ENCODE data around the gene KIFC1. TPM values are rescaled to one million over a fixed set of nuclear protein-coding genes. Genes with fewer than 3 reads are reported as not detected.
A peak's percentile ranks its signal among the peaks of the same experiment; 100 is the strongest.

Gene KIFC1
- total RNA-seq, 1 donor from 2014 or later: 19.0 TPM

DNA sequence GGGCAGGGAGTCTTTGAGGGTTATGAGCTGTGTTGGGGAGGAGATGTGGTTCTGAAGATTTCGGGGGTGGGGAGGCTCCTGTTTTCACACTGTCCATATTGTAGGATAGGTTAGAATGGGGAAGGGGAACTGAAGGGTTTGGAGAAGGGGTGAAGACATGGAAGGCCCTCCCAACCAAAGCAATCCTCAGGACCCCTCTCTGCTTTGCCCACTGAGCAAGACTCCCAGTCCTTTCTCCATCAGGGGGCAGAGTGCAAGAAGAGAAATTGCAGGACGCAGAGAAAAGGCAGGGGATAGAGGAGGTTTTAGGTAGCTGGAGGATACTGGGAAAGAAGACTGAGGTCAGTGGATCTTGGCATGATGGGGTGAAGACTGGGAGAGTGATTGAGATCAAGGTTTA lies 32.2 kb downstream of the KIFC1 start:
- H3K4me3 Mint-ChIP-seq (ENCODE audit: unreplicated experiment): peak overlapping the region; percentile 95
- H3K4me1 Mint-ChIP-seq (ENCODE audit: unreplicated experiment): peaks cover 46% of the 10 kb centered on the region
- no peak for DNase-seq (ENCODE audit: low spot score)
- no peaks in the 10 kb centered on the region for H3K9me3 Mint-ChIP-seq (ENCODE audit: unreplicated experiment)
- no peak for TF ChIP-seq CTCF (IDR thresholded peaks at IDR 0.05; ENCODE audit: unreplicated experiment)
- H3K36me3 Mint-ChIP-seq (ENCODE audit: low read depth, unreplicated experiment): peaks cover 14% of the 10 kb centered on the region
- peak overlapping the region; percentile 95 for H3K27ac Mint-ChIP-seq (ENCODE audit: unreplicated experiment)
- peaks cover 16% of the 10 kb centered on the region for H3K27me3 Mint-ChIP-seq (ENCODE audit: unreplicated experiment)

GRCh38 chr6:33424855-33425667 lies 33.4 kb downstream of the KIFC1 start:
- peaks cover 9% of the 10 kb centered on the region for H3K36me3 Mint-ChIP-seq (ENCODE audit: low read depth, unreplicated experiment)
- no peak for DNase-seq (ENCODE audit: low spot score)
- H3K4me1 Mint-ChIP-seq (ENCODE audit: unreplicated experiment): peaks cover 50% of the 10 kb centered on the region
- H3K9me3 Mint-ChIP-seq (ENCODE audit: unreplicated experiment): no peaks in the 10 kb centered on the region
- peaks cover 20% of the 10 kb centered on the region for H3K27me3 Mint-ChIP-seq (ENCODE audit: unreplicated experiment)
- peak overlapping the region; percentile 95 for H3K27ac Mint-ChIP-seq (ENCODE audit: unreplicated experiment)
- TF ChIP-seq CTCF (IDR thresholded peaks at IDR 0.05; ENCODE audit: unreplicated experiment): no peak
- peak overlapping the region; percentile 95 for H3K4me3 Mint-ChIP-seq (ENCODE audit: unreplicated experiment)

GRCh38 chr6:33425668-33426577 lies 34.3 kb downstream of the KIFC1 start:
- H3K9me3 Mint-ChIP-seq (ENCODE audit: unreplicated experiment): no peaks in the 10 kb centered on the region
- H3K4me3 Mint-ChIP-seq (ENCODE audit: unreplicated experiment): peak overlapping the region; percentile 95
- peak; percentile 53 for TF ChIP-seq CTCF (IDR thresholded peaks at IDR 0.05; ENCODE audit: unreplicated experiment)
- H3K27ac Mint-ChIP-seq (ENCODE audit: unreplicated experiment): peak overlapping the region; percentile 97
- peaks cover 20% of the 10 kb centered on the region for H3K27me3 Mint-ChIP-seq (ENCODE audit: unreplicated experiment)
- DNase-seq (ENCODE audit: low spot score): peak; percentile 92
- peaks cover 57% of the 10 kb centered on the region for H3K4me1 Mint-ChIP-seq (ENCODE audit: unreplicated experiment)
- H3K36me3 Mint-ChIP-seq (ENCODE audit: low read depth, unreplicated experiment): peaks cover 9% of the 10 kb centered on the region

- Mint-ChIP-seq H3K27ac (ENCODE audit: unreplicated experiment) (peak overlapping the region; percentile 97), H3K27me3 (ENCODE audit: unreplicated experiment) (peaks cover 20% of the 10 kb centered on the region), H3K36me3 (ENCODE audit: low read depth, unreplicated experiment) (peaks cover 9% of the 10 kb centered on the region), H3K4me1 (ENCODE audit: unreplicated experiment) (peaks cover 60% of the 10 kb centered on the region), H3K4me3 (ENCODE audit: unreplicated experiment) (peak overlapping the region; percentile 95), H3K9me3 (ENCODE audit: unreplicated experiment) (no peaks in the 10 kb centered on the region)
- DNase-seq (ENCODE audit: low spot score): no peak
- TF ChIP-seq CTCF (IDR thresholded peaks at IDR 0.05; ENCODE audit: unreplicated experiment): no peak
Observed at GRCh38 chr6:33426590-33427511, 35.2 kb downstream of the KIFC1 start.

Data from endothelial cell (in vitro differentiated cells).